Measurements from ENCODE around the gene ADM5. TPM values are rescaled to one million over a fixed set of nuclear protein-coding genes. Genes with fewer than 3 reads are reported as not detected.

The ADM5 gene
- total RNA-seq, 1 donor from 2014 or later, result 1.9 TPM

DNA sequence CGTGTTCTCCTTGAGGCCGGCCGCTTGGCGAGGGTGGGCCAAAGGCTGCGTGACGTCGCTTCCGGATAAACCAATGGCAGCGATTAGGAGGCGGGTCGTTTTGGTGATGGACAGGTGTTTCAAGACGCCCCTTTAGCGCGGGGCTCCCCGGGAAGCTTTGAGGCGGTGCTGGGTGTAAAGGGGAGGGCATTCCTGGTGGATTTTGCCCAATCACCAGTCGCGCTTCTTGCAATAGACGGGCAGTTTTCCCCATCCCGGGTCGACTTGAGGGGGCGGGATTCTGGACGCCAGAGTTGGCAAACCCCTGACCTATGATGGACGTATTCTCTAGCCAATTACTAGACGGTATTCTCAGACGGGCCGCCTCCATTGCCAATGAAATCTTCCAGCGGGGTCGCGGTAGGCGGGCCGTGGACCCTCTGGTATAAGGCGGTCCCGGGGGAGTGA, 12.6 kb upstream of the ADM5 start:
- H3K4me3 ChIP-seq, result peak overlapping the region; percentile 99
- no peaks in the 10 kb centered on the region for H3K27me3 ChIP-seq
- no peaks in the 10 kb centered on the region for H3K9me3 ChIP-seq
- DNase-seq (peak; percentile 99), ATAC-seq (peak; percentile 88)
- H3K4me1 ChIP-seq, result peaks cover 38% of the 10 kb centered on the region
- H3K36me3 ChIP-seq, result peaks cover 8% of the 10 kb centered on the region
- H3K27ac ChIP-seq, result peak overlapping the region; percentile 97
- intact Hi-C loops (cut with DNase I), result no loop called here
- TF ChIP-seq, protein P1, sequence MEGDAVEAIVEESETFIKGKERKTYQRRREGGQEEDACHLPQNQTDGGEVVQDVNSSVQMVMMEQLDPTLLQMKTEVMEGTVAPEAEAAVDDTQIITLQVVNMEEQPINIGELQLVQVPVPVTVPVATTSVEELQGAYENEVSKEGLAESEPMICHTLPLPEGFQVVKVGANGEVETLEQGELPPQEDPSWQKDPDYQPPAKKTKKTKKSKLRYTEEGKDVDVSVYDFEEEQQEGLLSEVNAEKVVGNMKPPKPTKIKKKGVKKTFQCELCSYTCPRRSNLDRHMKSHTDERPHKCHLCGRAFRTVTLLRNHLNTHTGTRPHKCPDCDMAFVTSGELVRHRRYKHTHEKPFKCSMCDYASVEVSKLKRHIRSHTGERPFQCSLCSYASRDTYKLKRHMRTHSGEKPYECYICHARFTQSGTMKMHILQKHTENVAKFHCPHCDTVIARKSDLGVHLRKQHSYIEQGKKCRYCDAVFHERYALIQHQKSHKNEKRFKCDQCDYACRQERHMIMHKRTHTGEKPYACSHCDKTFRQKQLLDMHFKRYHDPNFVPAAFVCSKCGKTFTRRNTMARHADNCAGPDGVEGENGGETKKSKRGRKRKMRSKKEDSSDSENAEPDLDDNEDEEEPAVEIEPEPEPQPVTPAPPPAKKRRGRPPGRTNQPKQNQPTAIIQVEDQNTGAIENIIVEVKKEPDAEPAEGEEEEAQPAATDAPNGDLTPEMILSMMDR (IDR thresholded peaks at IDR 0.05), result no peak

DNA sequence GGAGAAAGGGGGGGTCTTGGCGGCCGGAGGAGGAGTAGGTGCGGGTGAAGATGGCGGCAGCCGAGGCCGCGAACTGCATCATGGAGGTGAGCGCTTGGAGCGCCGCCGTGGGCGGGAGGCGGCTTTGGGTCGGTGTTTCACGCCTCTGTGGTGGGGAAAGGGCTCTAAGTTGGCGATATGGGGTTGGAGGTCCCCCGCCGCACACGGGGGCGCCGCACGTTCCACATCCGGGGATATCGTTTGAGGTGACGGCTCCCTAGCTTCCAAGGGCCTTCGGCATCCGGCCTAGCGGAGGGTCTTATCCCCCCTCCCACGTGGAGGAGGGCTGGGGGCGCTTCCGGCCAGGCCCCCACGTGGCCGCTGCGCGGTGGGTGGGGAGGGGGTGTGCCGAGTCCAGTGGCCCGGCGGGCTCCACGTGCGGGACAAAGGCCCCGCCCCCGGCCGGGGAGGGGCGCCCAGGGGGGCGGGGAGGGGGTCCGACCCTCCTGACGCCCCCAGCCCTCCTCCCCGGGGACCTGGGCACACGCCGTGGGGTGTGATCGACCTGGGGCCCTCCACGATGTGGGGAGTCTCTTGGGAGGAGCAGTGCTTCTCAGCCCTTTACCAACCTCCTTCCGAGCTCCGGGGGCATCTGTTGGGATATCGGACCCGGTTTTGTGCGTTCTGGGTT, 12.0 kb upstream of the ADM5 start, which contains the start of gene PRMT1:
TSS of gene PRMT1 (plus strand) at position 41 of the 670 bp plus-strand sequence. CDS start at position 51, 10 bp downstream.
- ATAC-seq (peak; percentile 0), DNase-seq (peak; percentile 79)
- Histone ChIP-seq H3K9me3 (no peaks in the 10 kb centered on the region), H3K36me3 (peaks cover 14% of the 10 kb centered on the region), H3K27me3 (no peaks in the 10 kb centered on the region), H3K4me3 (peak within 1 kb of the TSS; percentile 99), H3K4me1 (peaks cover 33% of the 10 kb centered on the region), H3K27ac (peak within 1 kb of the TSS; percentile 97)
- intact Hi-C loops (cut with DNase I), result no loop called here
- TF ChIP-seq, protein P1 (IDR thresholded peaks at IDR 0.05), result no peak

DNA sequence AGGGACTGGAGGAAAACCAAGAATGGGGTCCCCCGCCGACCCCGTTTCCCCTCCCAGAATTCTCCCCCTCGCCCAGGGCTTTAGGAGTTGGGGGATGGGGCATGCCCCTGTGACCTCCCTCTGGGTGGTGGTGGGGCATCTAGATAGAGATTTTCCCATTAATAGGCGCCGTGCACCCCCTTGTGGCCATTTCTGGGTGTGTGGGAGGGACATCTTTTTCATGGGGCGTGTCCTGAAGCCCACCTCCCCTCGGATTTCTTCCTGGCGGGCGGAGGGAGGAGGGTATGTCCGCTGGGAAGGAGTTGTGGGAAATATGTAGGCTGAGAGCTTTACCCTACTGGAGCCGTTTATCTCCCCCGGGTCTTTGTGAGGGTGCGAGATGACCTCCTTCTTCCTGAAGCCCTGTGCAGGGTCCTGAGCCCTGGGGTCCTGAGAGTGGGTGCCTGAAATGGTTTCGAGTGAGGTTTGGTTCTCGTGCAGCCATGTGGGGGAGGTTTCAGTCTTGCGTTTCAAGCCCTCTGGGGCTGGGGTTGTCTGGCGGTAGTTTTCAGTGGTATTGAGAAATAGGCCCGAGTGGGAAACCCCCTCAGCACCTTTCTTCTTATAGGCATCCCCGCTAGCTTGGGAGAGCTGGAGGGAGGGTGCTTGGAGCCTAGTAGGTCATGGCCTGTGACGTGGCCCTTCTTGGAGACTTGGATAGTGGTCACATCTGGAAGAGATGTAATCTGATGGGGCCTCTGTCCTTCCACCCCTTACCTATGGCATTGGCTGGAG, 11.3 kb upstream of the ADM5 start:
- no peaks in the 10 kb centered on the region for H3K27me3 ChIP-seq
- peaks cover 21% of the 10 kb centered on the region for H3K36me3 ChIP-seq
- H3K4me3 ChIP-seq, result peak overlapping the region; percentile 99
- H3K9me3 ChIP-seq, result no peaks in the 10 kb centered on the region
- TF ChIP-seq, protein P1 (IDR thresholded peaks at IDR 0.05), result peak; percentile 66
- intact Hi-C loops (cut with DNase I), result no loop called here
- H3K27ac ChIP-seq, result peak overlapping the region; percentile 97
- peak; percentile 4 for ATAC-seq
- peaks cover 33% of the 10 kb centered on the region for H3K4me1 ChIP-seq
- peak; percentile 84 for DNase-seq

DNA sequence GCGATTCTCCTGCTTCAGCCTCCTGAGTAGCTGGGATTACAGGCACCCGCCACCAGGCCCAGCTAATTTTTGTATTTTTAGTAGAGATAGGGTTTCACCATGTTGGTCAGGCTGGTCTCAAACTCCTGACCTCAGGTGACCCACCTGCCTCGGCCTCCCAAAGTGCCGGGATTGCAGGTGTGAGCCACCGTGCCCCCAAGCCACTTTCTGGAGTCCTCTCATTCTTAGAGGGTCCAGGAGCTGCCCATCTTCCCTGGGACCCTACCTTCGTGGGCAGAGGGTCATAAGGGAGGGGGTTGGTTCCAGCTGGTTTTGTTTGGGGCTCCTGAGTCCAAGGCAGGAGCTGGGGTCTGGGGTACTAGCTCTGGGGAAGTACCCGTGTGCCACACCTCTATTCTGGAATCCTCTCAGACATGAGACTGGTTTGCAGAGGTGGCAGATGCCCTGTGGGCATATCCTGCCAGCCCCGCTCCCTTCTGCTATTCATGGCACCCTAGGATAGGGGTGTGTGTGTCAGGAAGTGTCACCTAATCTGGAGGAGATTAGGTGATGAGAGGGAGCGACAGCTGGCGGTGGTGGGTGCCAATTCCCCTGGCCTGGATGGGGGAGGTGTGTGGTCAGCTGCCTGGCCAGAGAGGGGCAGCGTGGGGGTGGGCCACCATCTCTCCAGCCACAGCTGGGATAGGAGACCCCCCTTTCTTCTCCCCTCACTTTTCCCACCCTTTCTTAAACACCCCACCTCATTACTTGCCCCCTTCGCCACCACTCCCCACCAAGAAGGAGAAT, 10.2 kb upstream of the ADM5 start:
- no peaks in the 10 kb centered on the region for H3K27me3 ChIP-seq
- TF ChIP-seq, protein P1 (IDR thresholded peaks at IDR 0.05), result no peak
- H3K4me3 ChIP-seq, result no peak overlapping the region
- no peak overlapping the region for H3K27ac ChIP-seq
- H3K4me1 ChIP-seq, result peaks cover 33% of the 10 kb centered on the region
- DNase-seq (no peak), ATAC-seq (no peak)
- peaks cover 31% of the 10 kb centered on the region for H3K36me3 ChIP-seq
- intact Hi-C loops (cut with DNase I), result no loop called here
- no peaks in the 10 kb centered on the region for H3K9me3 ChIP-seq

DNA sequence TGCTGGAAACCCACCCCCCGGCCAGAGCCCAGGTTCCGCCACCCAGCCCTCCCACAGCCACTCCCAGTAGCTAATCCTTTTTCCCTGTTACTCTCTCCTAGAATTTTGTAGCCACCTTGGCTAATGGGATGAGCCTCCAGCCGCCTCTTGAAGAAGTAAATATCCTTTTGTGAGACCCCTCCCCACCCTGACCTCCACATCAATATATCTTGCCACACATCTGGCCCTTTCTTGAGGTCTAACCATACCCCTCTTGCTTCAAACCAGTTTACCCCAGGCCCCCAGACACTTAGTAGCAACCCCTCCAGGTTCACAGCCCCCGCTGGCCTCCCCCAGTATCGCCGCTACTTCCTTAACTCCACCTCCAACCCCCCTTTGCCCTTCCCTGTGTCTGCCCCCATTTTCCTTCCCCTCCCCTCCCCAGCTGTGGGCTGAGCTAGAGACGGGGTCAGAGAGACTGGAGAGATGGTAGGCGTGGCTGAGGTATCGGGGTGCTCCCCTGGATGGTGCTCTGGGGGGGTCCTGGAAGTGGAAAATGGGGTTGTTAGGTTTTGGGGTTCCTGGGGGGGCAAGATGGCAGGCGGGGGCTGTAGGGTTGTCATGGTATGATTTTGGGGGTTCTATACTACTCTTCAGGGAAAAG, 9.5 kb upstream of the ADM5 start:
- Histone ChIP-seq H3K4me3 (no peak overlapping the region), H3K4me1 (peaks cover 33% of the 10 kb centered on the region), H3K9me3 (no peaks in the 10 kb centered on the region), H3K27me3 (no peaks in the 10 kb centered on the region), H3K27ac (peak overlapping the region; percentile 47), H3K36me3 (peaks cover 38% of the 10 kb centered on the region)
- no peak for DNase-seq
- intact Hi-C loops (cut with DNase I), result no loop called here
- no peak for ATAC-seq
- TF ChIP-seq, protein P1 (IDR thresholded peaks at IDR 0.05), result no peak

Measured in upper lobe of right lung (tissue), 1 donor.